PC-3 (cell line): ENCODE data around the gene TMEM86A. TPM values are rescaled to one million over a fixed set of nuclear protein-coding genes. Genes with fewer than 3 reads are reported as not detected.

Experiments
- ATAC-seq: fragments of 200-7000 bp; cut with Tn5 transposase; 2 replicates; pipeline ENCODE4 v1.9.1; 2020; ENCODE audit warnings: mild to moderate bottlenecking, moderate library complexity
- BruUV-seq: library from RNA; stranded (reverse); fragments of 400-500 nt; replicated peaks from 2 replicates; lab custom pipeline; 2021; lab: Mats Ljungman, UMichigan
- CTCF ChIA-PET: fragments of 300-600 bp; sonication (Branson Sonifier 250); formaldehyde crosslinking; loops from one replicate; lab custom pipeline; 2022; ENCODE audit warnings: antibody characterized with exemption; lab: Charles Lee
- POLR2A ChIA-PET: fragments of 300-600 bp; sonication (Branson Sonifier 250); formaldehyde crosslinking; loops from one replicate; lab custom pipeline; 2022; ENCODE audit warnings: antibody characterized with exemption; ENCODE audit not compliant: unreplicated experiment; lab: Charles Lee
- DNase-seq: peaks from one replicate; pipeline ENCODE4 v3.0.0-alpha.2; 2015
- H2AFZ ChIP-seq: fragments of 300-600 bp; sonication (generic); 2 replicates; pipeline ENCODE4 v1.6.0; 2016; ENCODE audit warnings: antibody characterized with exemption, low read length
- H3F3A ChIP-seq: fragments of 300-600 bp; sonication (generic); one replicate; pipeline ENCODE4 v1.6.0; 2017; ENCODE audit warnings: antibody characterized with exemption, low read length, control low read depth, mild to moderate bottlenecking; ENCODE audit not compliant: unreplicated experiment
- H3K27ac ChIP-seq: fragments of 300-600 bp; sonication (generic); 2 replicates; pipeline ENCODE4 v1.5.1; 2016; ENCODE audit warnings: mild to moderate bottlenecking, low read length
- H3K27me3 ChIP-seq: fragments of 300-600 bp; sonication (generic); 2 replicates; pipeline ENCODE4 v1.6.1; 2016; ENCODE audit warnings: low read length, mixed read lengths
- H3K36me3 ChIP-seq: fragments of 300-600 bp; sonication (generic); 2 replicates; pipeline ENCODE4 v1.6.1; 2016; ENCODE audit warnings: low read depth, mixed run types, low read length, mixed read lengths
- H3K4me1 ChIP-seq: fragments of 300-600 bp; sonication (generic); 2 replicates; pipeline ENCODE4 v1.5.1; 2016; ENCODE audit warnings: low read length; ENCODE audit not compliant: insufficient read depth
- H3K4me2 ChIP-seq: fragments of 300-600 bp; sonication (generic); 2 replicates; pipeline ENCODE4 v1.6.0; 2016; ENCODE audit warnings: low read length
- H3K4me3 ChIP-seq: fragments of 300-600 bp; sonication (generic); 2 replicates; pipeline ENCODE4 v1.5.1; 2016; ENCODE audit warnings: mild to moderate bottlenecking, low read length, mixed read lengths
- H3K79me2 ChIP-seq: fragments of 300-600 bp; sonication (generic); 2 replicates; pipeline ENCODE4 v1.6.1; 2017; ENCODE audit warnings: low read length, mixed read lengths
- H3K9ac ChIP-seq: fragments of 300-600 bp; sonication (generic); 2 replicates; pipeline ENCODE4 v1.6.0; 2016; ENCODE audit warnings: mild to moderate bottlenecking, low read length
- H3K9me2 ChIP-seq: fragments of 300-600 bp; sonication (generic); replicated peaks from 2 replicates; pipeline ENCODE4 v1.6.1; 2016; ENCODE audit warnings: mixed run types, low read length, mixed read lengths
- H3K9me3 ChIP-seq: fragments of 300-600 bp; sonication (generic); 2 replicates; pipeline ENCODE4 v1.6.1; 2016; ENCODE audit warnings: low read length, mixed read lengths
- H4K20me1 ChIP-seq: fragments of 300-600 bp; sonication (generic); 2 replicates; pipeline ENCODE4 v1.6.1; 2016; ENCODE audit warnings: low read length, mixed read lengths
- EZH2 ChIP-seq: fragments of 300-600 bp; sonication (generic); IDR thresholded peaks from one replicate; pipeline ENCODE4 v1.6.1; 2017; ENCODE audit warnings: antibody characterized with exemption, mild to moderate bottlenecking, low read length; ENCODE audit not compliant: unreplicated experiment
- EZH2phosphoT487 ChIP-seq: fragments of 300-600 bp; sonication (generic); IDR thresholded peaks from 2 replicates; pipeline ENCODE4 v1.6.1; 2018; ENCODE audit warnings: mild to moderate bottlenecking, antibody characterized with exemption, low read length, borderline replicate concordance
- intact Hi-C: fragments of 100-400 bp; cut with micrococcal nuclease; formaldehyde crosslinking; loops from 2 replicates; pipeline ENCODE4 v1.9.0; 2023
- total RNA-seq: library from RNA; depleted of rRNA; stranded (reverse); fragments of >200 nt; gene quantifications from 2 replicates; pipeline ENCODE4 v1.2.3, GENCODE V29; 2014
- TF ChIP-seq, protein P1 (sequence below): fragments of 300-600 bp; sonication (generic); conservative IDR thresholded peaks from 2 replicates; pipeline ENCODE4 v1.5.1; 2017; ENCODE audit warnings: antibody characterized with exemption, low read depth, mild to moderate bottlenecking, low read length

TMEM86A gene
- total RNA-seq, 1 experiment from 2014 or later = 1.6 TPM

DNA sequence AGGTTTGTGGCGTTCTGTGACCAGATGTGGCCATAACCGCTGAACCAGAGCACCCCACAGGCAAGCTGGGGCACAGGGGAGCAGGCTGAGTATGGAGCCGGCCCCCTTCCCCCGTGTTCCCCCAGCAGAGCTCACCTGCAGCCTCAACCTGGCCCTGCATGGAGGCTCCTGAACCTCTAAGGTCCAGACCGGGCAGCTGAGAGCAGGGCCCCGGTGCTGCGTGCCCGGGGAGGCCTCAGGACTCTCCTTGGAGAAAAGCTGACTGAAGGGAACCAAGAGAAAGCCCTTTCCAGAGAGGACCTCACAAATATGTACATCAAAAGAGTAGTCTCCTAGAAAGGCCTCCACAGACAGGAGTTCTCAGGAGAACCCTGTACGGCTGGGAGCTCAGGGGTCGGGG, 44.8 kb downstream of the TMEM86A start:
- H3F3A ChIP-seq = no peaks in the 10 kb centered on the region
- H3K79me2 ChIP-seq = no peaks in the 10 kb centered on the region
- H3K4me2 ChIP-seq = no peak overlapping the region
- H3K27ac ChIP-seq = no peak overlapping the region
- no peak overlapping the region for H2AFZ ChIP-seq
- no peaks in the 10 kb centered on the region for H3K36me3 ChIP-seq
- no TSS peak for BruUV-seq
- no peaks in the 10 kb centered on the region for H4K20me1 ChIP-seq
- intact Hi-C loops = no loop called here
- TF ChIP-seq, protein P1, sequence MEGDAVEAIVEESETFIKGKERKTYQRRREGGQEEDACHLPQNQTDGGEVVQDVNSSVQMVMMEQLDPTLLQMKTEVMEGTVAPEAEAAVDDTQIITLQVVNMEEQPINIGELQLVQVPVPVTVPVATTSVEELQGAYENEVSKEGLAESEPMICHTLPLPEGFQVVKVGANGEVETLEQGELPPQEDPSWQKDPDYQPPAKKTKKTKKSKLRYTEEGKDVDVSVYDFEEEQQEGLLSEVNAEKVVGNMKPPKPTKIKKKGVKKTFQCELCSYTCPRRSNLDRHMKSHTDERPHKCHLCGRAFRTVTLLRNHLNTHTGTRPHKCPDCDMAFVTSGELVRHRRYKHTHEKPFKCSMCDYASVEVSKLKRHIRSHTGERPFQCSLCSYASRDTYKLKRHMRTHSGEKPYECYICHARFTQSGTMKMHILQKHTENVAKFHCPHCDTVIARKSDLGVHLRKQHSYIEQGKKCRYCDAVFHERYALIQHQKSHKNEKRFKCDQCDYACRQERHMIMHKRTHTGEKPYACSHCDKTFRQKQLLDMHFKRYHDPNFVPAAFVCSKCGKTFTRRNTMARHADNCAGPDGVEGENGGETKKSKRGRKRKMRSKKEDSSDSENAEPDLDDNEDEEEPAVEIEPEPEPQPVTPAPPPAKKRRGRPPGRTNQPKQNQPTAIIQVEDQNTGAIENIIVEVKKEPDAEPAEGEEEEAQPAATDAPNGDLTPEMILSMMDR = no peak
- TF ChIP-seq EZH2 = no peak
- TF ChIP-seq EZH2phosphoT487 = no peak
- POLR2A ChIA-PET = no interaction called here
- CTCF ChIA-PET = interaction anchor here (0.8 kb wide), 1 partner anchor 21 kb away, joined by 4 read pairs; no protein-coding TSS in a partner anchor
- DNase-seq (no peak), ATAC-seq (no peak)
- H3K27me3 ChIP-seq = no peaks in the 10 kb centered on the region
- H3K4me1 ChIP-seq = no peaks in the 10 kb centered on the region
- H3K9me3 ChIP-seq = no peaks in the 10 kb centered on the region
- H3K9ac ChIP-seq = no peak overlapping the region
- H3K4me3 ChIP-seq = no peak overlapping the region
- no peaks in the 10 kb centered on the region for H3K9me2 ChIP-seq

DNA sequence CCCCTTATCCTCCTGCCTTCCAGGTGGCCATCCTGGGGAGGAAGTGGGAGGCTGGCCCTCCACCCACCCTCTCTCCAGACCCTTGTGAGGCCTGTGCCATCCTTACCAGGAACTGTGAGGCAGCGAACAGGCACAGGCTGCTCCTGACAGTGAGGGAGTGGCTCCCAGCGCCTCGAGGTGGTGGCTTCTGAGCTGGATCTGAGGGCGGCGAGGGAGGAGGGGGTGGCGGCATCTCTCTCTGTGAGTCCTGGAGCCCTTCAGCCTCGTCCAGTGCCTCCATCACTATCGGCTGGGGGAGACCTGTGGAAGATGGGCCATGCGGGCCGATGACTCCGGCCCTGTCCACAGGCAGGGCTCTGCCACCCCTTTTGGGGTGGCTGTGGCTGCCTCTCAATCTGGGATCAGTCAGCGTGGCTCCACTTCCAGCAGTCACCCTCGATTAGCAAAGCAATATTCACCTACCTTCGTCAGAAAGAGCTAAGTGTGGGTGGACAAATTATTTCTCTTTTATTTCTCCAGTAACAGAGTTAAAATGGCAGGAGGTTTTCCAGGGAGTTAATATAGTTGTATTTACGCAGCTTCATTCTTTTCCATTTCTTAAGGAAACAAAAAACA, 45.4 kb downstream of the TMEM86A start:
- H3K4me1 ChIP-seq = peaks cover 3% of the 10 kb centered on the region; the same call in 1 of the 2 replicates
- ChIA-PET CTCF (interaction anchor here (0.8 kb wide), 1 partner anchor 20 kb away, joined by 4 read pairs; no protein-coding TSS in a partner anchor), POLR2A (no interaction called here)
- no peak overlapping the region for H3K9ac ChIP-seq
- H3K9me3 ChIP-seq = no peaks in the 10 kb centered on the region
- no peaks in the 10 kb centered on the region for H3K36me3 ChIP-seq
- ATAC-seq (no peak), DNase-seq (no peak)
- no TSS peak for BruUV-seq
- H3K27ac ChIP-seq = no peak overlapping the region
- H3K4me3 ChIP-seq = no peak overlapping the region
- H2AFZ ChIP-seq = no peak overlapping the region
- H3F3A ChIP-seq = no peaks in the 10 kb centered on the region
- no peak overlapping the region for H3K4me2 ChIP-seq
- no peaks in the 10 kb centered on the region for H3K79me2 ChIP-seq
- TF ChIP-seq, protein P1 = no peak
- TF ChIP-seq EZH2 (no peak), EZH2phosphoT487 (no peak)
- H3K27me3 ChIP-seq = no peaks in the 10 kb centered on the region
- intact Hi-C loops = no loop called here
- no peaks in the 10 kb centered on the region for H3K9me2 ChIP-seq
- no peaks in the 10 kb centered on the region for H4K20me1 ChIP-seq

DNA sequence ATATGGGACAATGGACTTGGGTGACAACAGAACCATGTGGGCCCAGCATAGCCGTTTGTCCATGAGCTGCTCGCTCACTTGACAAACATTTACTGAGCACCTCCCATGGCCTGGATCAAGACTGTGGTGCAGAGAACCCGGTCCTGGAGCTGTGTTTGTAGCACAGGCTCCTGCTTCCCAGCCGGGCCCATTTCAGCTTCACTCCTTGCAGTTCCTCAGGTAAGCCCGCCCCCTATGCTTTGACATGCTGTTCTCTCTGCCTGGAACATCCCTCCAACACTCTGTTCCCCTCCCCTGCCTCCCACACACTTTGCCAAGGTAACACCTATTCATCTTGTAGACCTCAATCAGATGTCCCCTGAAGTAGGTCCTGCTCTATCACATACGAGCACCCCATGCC, 46.7 kb downstream of the TMEM86A start:
- Histone ChIP-seq H3K9me3 (no peaks in the 10 kb centered on the region), H3K4me3 (no peak overlapping the region), H3K27ac (no peak overlapping the region), H3K4me1 (peaks cover 15% of the 10 kb centered on the region), H2AFZ (no peak overlapping the region), H4K20me1 (no peaks in the 10 kb centered on the region), H3K9ac (no peak overlapping the region), H3K9me2 (no peaks in the 10 kb centered on the region), H3K27me3 (no peaks in the 10 kb centered on the region), H3K4me2 (no peak overlapping the region), H3K36me3 (no peaks in the 10 kb centered on the region), H3F3A (no peaks in the 10 kb centered on the region), H3K79me2 (no peaks in the 10 kb centered on the region)
- BruUV-seq = no TSS peak
- DNase-seq (no peak), ATAC-seq (no peak)
- no peak for TF ChIP-seq EZH2phosphoT487
- TF ChIP-seq, protein P1 = no peak
- TF ChIP-seq EZH2 = no peak
- CTCF ChIA-PET = no interaction called here
- intact Hi-C loops = no loop called here
- POLR2A ChIA-PET = no interaction called here
